Body of pancreas (tissue), 4 donors: ENCODE measurements around the gene APCDD1L. TPM values are rescaled to one million over a fixed set of nuclear protein-coding genes. Genes with fewer than 3 reads are reported as not detected.

Experiments
- ATAC-seq: fragments of 150-250 bp; one replicate; pipeline ENCODE4 v1.9.1; 2016
- DNase-seq, 4 donors: peaks; one replicate each; pipeline ENCODE4 v3.0.0-alpha.2; 2019
- H3K27ac ChIP-seq, 4 donors: fragments of 200-600 bp; sonication (generic); 1 replicate in 3 of 4; 2 replicates in 1 of 4; pipeline versions ENCODE4 v1.5.1 to v1.6.1; 2016 to 2019; ENCODE audit warnings: mild to moderate bottlenecking in 1 of 4, mixed read lengths in 1 of 4, moderate library complexity in 1 of 4
- H3K27me3 ChIP-seq, 2 donors: fragments of 200-600 bp; sonication (generic); one replicate each; pipeline ENCODE4 v1.6.0; 2016; ENCODE audit warnings: mild to moderate bottlenecking in 1 of 2
- H3K36me3 ChIP-seq, 2 donors: fragments of 200-600 bp; sonication (generic); replicated peaks in 1 of 2; 2 replicates each; pipeline ENCODE4 v1.5.1; 2016; ENCODE audit warnings: low read depth in 2 of 2; ENCODE audit not compliant: insufficient read depth in 1 of 2
- H3K4me1 ChIP-seq: fragments of 200-600 bp; sonication (generic); one replicate; pipeline ENCODE4 v1.6.0; 2016
- H3K4me3 ChIP-seq, 2 donors: fragments of 200-600 bp; sonication (generic); 1 replicate in 1 of 2; 2 replicates in 1 of 2; pipeline ENCODE4 v1.5.1; 2016 to 2019
- H3K9me3 ChIP-seq, 3 donors: fragments of 200-600 bp; sonication (generic); 1 replicate in 2 of 3; 2 replicates in 1 of 3; pipeline ENCODE4 v1.5.1; 2016
- CTCF ChIP-seq, 7 experiments: fragments of 450-650 bp in 4 of 7; fragments of 200-600 bp in 3 of 7; sonication (generic) in 3 of 7; IDR thresholded peaks; one replicate each; pipeline ENCODE4 v1.5.1; 2016 to 2019; ENCODE audit warnings: antibody characterized with exemption in 7 of 7
- POLR2A ChIP-seq, 3 donors: fragments of 450-650 bp; IDR thresholded peaks; one replicate each; pipeline ENCODE4 v1.6.1; 2016; ENCODE audit warnings: antibody characterized with exemption in 3 of 3, mild to moderate bottlenecking in 2 of 3
- WGBS, 2 donors: methylation state at CpG; one replicate each; pipeline ENCODE4 v1.1.5; 2017; 5-methylcytosine and 5-hydroxymethylcytosine counted together
- intact Hi-C: fragments of 100-400 bp; cut with DNase I; formaldehyde crosslinking; loops from one replicate; pipeline ENCODE4 v1.15.1; 2023
- total RNA-seq, 2 donors: library from RNA; depleted of rRNA; stranded (reverse); fragments of >200 nt; gene quantifications; one replicate each; pipeline ENCODE4 v1.1.0, GENCODE V29; 2016

Gene APCDD1L
- total RNA-seq, 2 donors from 2014 or later, result 1.3 TPM; not detected in 1

- Histone ChIP-seq H3K9me3 (no peaks in the 10 kb centered on the region), H3K36me3 (no peaks in the 10 kb centered on the region), H3K4me1 (no peaks in the 10 kb centered on the region), H3K27ac (no peak overlapping the region), H3K4me3 (no peak overlapping the region), H3K27me3 (no peaks in the 10 kb centered on the region)
- WGBS, 2 donors, result 4 to 35% methylated on average over 3 of the region's 3 CpGs
- ATAC-seq (no peak), DNase-seq (no peak)
- intact Hi-C loops, result no loop called here
- no peak for TF ChIP-seq POLR2A (IDR thresholded peaks at IDR 0.05)
- no peak for TF ChIP-seq CTCF (IDR thresholded peaks at IDR 0.05)
These were observed 7.5 kb upstream of the APCDD1L start for GRCh38 chr20:58522666-58523065.

- intact Hi-C loops, result no loop called here
- H3K27ac ChIP-seq, result no peak overlapping the region
These were observed 6.6 kb upstream of the APCDD1L start for GRCh38 chr20:58521763-58522162.

GRCh38 chr20:58519940-58520712 is 4.9 kb upstream of the APCDD1L start:
- Histone ChIP-seq H3K4me1 (no peaks in the 10 kb centered on the region), H3K4me3 (no peak overlapping the region), H3K27ac (no peak overlapping the region), H3K27me3 (no peaks in the 10 kb centered on the region), H3K36me3 (no peaks in the 10 kb centered on the region), H3K9me3 (no peaks in the 10 kb centered on the region)
- intact Hi-C loops, result no loop called here
- whole genome bisulfite sequencing, 2 donors, result 67 to 68% methylated on average over 5 of the region's 5 CpGs
- ATAC-seq (no peak), DNase-seq (no peak)
- no peak for TF ChIP-seq POLR2A (IDR thresholded peaks at IDR 0.05)
- no peak for TF ChIP-seq CTCF (IDR thresholded peaks at IDR 0.05)

More at GRCh38 chr20:58521763-58522162, 6.6 kb upstream of the APCDD1L start:
- no peaks in the 10 kb centered on the region for H3K4me1 ChIP-seq
- DNase-seq (no peak), ATAC-seq (no peak)
- TF ChIP-seq CTCF (IDR thresholded peaks at IDR 0.05) (no peak), POLR2A (IDR thresholded peaks at IDR 0.05) (no peak)
- no peaks in the 10 kb centered on the region for H3K9me3 ChIP-seq
- 67 to 71% methylated on average over 10 of the region's 10 CpGs for WGBS, 2 donors
- no peaks in the 10 kb centered on the region for H3K36me3 ChIP-seq
- no peaks in the 10 kb centered on the region for H3K27me3 ChIP-seq
- no peak overlapping the region for H3K4me3 ChIP-seq

- no peak overlapping the region for H3K4me3 ChIP-seq
- intact Hi-C loops, result no loop called here
- no peak for DNase-seq
- H3K27me3 ChIP-seq, result peaks cover 0 to 4% of the 10 kb centered on the region in 2 donors
- no peak overlapping the region for H3K27ac ChIP-seq
- no peaks in the 10 kb centered on the region for H3K36me3 ChIP-seq
- H3K9me3 ChIP-seq, result no peaks in the 10 kb centered on the region
- 56 to 81% methylated on average over 6 to 7 of the region's 7 CpGs for WGBS, 2 donors
- H3K4me1 ChIP-seq, result no peaks in the 10 kb centered on the region
- TF ChIP-seq POLR2A (IDR thresholded peaks at IDR 0.05) (no peak), CTCF (IDR thresholded peaks at IDR 0.05) (no peak)
- ATAC-seq, result no peak
These were observed 3.8 kb upstream of the APCDD1L start for GRCh38 chr20:58518896-58519593.
